Amniotic stem cell (primary cell): ENCODE data around the gene BCL11A.
"Not testable (repeated sequence)": the region's sequence is repeated elsewhere in the genome, so short reads cannot be mapped to it uniquely, and the experiment has no call there.

ENCODE experiments used
- DNase-seq: peaks from one replicate; lab custom pipeline; 2025; lab: John Stamatoyannopoulos, UW

The BCL11A gene

DNA sequence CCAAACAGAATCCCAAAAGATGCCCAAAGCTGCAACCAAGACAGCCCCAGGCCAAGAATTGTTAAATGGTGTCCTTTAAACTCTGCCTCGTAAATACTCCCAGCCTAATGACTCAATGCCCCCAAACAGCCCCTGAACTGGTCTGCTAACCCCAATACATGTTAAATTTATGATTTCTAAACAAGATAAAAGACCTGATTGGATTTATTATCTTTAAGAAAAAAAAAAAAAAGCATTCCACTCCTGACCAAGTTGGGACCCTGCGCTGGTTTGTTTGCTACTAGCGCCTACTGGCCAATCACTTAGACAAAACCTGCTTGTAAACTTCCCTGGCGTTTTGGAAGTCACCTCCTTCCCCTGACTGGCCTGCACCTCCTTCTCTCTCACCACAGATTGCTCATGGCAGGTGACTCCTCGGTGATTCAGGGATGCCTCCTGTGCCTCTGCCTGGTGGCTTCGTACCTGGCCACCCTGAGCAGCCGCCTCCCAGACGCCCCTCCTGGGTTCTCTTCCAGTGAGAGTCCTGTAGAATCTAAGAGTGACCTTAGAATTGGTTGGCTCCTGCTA is 121.3 kb downstream of the BCL11A start:
- DNase-seq, result no peak

DNA sequence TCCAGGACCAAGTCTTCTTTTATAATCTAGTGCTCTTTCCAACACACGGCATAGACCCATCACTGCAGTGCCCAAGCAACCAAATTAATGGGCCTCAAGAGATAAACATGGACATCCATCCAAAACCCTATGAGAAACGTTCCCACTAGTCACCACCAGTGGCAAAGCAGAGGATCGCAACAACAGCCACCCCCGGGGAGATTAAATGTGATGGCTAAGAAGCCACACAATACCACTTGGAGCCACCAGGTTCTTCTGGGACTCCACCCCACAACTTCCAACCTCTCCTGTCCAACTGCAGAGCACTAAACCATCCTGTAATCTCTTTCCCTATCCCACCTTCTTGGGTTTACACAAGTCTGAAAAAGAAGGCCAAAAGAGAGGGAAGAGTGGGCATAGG is 123.8 kb downstream of the BCL11A start:
- no peak for DNase-seq

DNA sequence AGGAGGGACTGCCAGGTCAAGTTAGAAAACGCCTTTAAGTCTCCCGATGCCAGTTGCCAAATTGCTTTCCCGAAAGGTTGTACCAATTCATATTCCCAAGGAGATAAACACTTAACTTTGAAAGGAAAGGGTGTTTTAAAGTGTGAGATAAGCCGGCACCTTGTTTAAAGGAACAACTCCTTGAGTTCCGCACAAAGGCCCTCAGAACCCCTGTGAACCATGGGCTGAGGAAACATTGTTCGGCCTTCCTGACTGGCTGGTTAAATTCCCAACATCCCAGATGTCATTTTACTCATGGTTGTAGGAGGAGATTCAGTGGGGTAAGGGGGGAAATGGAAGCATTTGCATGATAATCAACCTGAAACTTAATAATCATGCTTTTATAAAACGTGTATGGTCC is 126.6 kb downstream of the BCL11A start:
- DNase-seq, result no peak

DNA sequence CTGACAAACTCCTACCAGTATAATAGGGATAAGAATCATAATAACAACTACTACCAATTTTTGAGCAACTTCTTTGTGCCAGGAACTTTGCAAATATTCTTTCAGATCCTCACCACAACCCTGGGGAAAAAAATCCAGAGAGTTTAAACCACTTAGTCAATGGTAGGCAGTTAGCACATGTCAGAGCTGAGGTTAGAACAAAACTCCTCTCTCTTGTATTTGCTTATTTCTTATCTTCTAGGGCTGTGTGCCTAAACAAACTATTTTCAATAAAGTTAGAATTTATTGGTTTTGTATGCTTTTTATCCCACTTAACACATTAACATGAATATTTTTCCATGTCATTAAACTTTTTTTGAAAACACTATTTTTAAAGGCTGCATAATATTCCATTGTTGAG is 127.1 kb downstream of the BCL11A start:
- no peak for DNase-seq

DNA sequence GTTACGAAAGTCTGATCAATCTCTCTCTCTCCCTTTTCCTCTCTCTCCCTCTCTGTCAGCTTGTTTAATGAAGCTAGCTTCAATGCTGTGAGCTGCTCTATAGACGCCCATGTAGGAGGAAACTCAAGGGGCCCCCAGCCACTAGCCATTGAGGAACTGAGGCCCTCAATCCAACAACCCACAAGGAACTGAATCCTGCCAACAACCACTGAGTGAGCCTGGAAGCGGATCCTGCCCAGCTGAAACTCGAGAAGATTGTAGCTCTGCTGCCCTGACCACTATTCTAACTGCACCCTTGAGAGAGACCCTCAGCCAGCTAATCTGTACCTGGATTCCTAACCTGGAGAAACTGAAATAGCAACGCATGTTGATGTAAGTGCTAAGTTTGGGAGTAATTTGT is 129.2 kb downstream of the BCL11A start:
- no peak for DNase-seq

DNA sequence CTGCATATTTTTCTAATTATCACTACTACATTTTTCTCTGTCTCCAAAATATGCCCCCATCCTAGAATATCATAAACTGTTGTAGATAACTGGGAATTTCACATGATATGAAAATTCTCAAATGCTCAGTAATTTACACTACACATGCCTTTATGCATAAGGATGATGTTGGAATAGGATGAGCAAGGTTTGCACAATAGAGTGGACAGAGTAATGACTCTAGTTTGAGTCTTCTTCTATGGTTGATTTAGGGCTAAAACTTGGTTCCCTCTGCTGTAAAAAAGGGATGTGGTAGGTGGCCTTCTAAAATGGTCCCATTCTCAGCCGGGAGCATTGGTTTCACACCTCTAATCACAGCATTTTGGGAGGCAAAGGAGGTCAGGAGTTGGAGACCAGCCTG is 129.9 kb downstream of the BCL11A start:
- no peak for DNase-seq

DNA sequence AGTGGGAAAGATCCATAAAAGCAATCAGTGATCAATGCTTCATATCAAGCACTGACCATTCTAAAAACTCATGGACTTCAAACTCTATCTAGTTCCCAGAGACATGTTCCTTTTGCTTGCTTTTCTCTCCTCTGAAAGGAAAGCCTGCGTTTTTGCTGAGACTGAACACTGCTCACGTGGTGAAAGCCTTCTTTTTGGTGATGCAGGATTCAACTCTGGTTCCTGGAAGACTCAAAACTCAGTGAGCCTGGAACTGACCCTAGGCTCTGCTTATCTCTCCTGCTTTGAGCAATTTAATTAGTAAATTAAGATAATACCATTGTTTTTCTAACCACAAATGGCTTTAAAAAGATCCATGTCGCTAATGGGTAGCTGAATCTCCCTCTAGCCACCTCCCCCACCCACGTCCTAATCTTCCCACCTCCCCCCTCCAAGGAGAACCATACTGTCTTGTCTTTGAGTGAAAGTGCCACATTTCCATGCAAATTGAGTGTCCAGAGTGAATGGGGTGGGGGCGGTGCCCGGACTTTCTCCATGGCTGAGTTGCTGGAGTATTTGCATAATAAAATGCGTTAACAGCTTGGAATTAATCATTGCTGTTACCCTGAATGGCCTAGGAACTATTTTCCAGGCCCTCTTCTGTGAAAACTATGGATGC is 130.5 kb downstream of the BCL11A start:
- DNase-seq, result no peak

DNA sequence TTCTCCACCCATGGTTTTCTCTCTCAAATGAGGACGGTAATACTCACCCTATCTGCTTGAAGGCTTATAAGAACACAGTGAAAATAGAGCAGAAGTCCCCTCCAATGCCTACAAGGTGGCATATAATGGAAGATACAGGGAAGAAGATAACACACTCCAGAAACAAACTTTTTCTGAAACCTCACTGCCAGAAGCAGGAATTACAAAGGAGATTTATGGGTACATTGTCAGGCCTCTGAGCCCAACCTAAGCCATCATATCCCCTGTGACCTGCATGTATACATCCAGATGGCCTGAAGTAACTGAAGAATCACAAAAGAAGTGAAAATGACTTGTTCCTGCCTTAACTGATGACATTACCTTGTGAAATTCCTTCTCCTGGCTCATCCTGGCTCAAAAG is 136.2 kb downstream of the BCL11A start:
- not testable (repeated sequence) for DNase-seq

DNA sequence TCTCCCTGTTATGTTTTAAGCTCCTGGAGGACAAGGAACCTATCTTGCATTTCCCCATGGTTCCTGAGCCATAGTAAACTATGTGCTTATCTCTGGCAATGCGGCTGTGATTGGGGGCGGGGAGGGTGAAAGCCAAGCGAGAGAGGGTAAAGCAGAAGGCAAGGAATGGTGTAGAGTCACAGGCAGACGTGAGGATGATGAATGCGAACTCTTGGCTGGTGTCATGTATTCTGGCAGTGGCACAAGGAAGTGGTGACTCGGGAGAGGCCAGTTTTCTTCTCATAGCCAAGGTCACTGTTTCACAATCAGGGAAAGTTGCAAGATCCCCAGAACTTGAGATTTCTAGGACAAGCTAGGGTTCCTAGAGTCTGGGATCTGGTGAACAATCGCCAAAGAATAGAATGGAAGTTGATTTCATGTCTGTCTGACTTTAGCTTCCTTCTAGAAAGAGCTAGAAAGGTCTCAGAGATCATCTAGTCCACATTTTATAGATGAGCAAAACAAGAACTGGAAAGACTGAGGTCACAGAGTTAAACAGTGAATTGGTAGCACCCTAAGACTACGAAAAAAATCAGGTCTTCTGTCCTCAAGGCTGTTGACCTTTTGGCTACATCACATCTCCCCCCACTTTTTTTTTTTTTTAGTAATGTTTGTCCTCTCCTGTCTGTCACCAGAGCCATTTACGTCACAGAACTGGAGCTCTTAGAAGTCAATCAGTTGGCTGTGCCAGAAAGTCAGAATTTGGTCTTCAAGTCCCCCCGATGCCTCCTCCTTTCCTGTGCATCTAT is 137.0 kb downstream of the BCL11A start:
- DNase-seq, result no peak

DNA sequence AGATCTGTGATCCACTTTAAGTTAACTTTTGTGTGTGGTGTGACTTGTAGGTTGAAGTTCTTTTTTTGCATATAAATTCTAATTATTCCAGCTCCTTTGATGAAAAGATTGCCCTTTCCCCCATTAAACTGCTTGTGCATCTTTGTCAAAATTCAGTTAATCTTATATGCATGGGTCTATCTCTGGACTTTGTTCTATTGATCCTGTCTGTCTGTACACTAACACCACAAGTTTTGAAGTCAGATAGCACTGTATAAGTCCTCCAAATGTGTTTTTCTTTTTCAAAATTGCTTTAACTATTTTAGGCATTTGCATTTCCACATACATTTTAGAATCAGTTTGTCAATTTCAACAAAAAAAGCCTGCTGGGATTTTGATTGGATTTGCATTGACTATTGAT is 137.6 kb downstream of the BCL11A start:
- no peak for DNase-seq

DNA sequence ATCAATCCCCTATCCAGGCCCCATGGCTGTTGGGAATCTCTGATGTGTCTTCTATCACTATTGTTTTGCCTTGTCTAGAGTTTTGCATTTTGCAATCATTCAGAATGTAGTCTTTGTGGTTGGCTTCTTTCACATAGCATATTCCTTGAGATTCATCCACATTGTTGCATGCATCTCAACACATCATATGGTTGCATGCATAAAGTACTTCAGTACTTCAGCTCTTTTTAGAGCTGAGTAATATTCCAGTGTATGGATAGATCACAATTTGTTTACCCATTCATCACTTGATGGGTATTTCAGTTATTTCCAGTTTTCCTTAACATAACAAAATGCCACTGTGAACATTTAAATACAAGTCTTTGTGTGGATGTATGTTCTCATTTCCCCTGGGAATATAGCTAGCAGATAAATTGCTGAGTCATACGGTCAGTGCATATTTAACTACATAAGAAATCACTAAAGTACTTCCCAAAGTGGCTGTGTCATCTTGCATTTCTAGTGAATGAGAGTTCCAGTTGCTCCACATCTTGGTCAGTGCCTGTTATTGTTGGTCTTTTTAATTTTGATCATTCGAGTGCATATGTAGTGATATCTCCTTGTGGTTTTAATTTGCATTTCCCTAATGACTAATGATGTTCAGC is 138.8 kb downstream of the BCL11A start:
- peak; percentile 7 for DNase-seq

DNA sequence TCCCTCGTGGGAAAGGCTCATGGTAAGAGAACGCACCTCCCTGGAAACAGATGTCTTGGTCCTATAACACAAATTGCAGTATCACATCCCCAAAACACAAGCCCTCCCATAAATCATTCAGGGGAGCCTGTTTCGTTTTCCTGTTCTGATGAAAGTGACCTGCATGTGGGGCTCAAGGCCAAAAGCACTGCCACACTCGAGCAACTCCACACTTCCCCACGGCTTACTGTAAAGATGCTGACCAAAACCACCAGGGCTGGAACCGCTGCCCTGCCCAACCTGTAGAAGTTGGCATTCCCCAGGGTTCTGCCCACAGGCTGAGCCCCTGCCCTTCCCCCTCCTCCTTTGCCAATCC is 139.7 kb downstream of the BCL11A start:
- no peak for DNase-seq

DNA sequence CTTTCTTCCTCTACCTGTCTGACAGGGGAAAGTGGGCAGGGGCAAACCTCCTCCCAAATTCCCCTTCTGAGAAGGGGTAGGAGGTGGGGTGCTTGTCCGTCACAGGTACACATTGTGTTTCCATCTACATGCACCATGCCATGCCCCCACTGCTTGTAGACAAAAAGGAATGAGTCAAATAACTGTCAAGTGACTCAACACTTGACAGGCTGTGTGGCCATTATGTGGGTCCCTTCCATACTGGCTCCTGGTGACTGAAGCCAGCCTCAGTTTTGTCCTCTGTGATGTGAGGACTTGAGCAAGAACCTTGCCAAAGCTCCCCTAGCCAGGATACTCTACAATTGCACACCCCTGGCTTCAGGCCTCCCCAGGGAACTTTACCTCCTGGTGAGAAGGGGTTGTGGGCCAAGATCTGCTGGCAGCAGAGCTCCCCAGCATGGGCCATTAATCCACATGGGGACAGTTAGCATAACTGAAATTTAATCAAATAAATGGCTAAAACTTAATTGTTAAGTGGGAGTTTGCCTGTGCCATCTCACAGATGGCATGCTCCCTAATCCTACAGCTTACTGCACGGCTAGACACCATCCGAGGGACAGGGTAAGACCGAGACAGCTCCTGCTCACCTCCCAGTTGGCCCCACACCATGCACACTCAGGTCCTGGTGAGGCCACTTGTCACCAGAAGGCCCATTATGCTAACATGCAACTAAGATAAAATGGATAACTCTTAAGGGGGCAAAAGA is 140.2 kb downstream of the BCL11A start:
- DNase-seq, result no peak

DNA sequence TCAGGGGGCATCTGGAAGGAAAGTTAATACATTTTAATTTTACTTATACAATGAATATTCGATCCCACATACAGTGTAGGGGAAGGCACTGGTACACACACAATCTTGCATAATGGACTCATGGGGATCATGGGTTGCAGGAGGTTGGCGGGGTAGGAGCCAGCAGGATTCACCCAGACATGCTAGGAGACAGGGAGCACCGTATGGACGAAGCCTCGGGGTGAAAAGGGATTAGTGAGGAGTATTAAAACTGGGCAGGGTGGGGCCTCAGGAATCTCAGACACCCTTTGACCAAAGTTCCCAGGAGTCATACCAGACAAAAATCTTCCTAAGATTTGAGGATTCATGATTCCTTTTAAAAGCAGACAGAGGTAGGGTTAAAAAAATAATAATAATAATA is 140.8 kb downstream of the BCL11A start:
- DNase-seq, result no peak

DNA sequence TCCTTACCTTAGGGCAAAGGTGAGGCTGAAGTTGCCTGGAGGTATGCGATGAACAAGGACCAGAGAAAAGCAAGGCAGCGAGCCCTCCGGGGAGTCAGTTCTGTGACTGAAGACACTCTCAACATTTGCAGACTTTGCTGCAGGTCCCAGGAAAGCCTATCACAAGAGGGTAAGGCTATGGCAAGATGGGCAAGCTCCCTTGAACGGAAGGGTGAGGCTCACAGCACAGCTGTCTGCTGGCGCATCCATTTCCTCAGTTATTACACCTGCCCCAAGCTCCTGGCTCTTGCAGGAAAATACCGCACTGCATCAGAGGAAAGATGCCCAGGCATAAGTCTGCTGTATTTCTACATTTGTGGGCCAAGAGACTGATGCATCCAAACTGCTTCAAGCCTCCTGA is 141.4 kb downstream of the BCL11A start:
- DNase-seq, result no peak

DNA sequence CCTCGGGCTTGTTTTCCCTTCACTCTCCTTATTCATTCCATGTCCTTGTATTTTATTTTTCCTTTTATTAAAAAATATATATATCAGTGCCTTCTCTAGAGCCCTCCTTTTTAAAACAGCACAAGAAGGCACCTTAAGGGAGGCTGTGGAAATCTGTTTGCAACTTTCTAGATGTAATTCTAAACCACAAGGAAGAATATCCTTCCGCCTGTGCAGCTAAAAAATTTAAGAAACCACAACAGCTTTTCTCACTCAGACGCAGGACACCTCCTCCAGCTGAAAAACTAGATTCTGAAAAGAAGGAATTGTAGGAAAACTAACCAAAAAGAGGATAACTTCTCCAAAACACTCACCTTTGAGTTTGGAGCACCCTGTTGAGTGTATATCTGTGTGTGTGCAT is 142.2 kb downstream of the BCL11A start:
- no peak for DNase-seq

DNA sequence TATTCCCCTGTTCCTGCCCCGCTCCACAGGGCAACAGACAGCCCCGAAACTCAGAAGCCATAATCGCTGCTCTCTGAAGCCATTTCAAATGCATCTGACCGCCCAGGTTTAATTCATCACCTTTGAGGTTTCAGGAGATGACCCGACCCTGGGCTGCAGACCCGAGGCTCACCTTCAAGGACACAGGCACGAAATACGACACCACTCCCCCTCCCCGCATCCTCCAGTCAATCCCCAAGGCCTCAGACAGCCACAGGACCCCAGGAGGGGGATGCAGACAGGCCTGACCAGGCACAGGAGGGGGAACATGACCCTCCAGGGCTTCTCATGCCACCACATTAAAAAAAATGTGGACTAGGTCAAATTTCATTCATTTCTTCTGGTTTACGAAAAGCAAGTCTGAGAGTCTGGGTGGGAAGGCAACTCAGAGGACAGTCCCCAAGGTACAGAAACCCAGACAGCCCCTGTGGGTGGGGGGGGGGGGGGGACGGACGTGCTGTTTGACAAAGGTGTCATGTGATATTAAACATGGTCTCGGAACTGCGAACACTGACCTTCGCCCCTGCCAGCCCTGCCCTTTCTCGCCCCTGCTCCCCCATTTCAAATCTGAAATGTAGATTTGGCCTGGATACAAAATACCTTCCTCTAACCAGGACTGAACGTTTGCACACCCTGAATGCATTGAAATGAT is 142.9 kb downstream of the BCL11A start:
- DNase-seq, result no peak

DNA sequence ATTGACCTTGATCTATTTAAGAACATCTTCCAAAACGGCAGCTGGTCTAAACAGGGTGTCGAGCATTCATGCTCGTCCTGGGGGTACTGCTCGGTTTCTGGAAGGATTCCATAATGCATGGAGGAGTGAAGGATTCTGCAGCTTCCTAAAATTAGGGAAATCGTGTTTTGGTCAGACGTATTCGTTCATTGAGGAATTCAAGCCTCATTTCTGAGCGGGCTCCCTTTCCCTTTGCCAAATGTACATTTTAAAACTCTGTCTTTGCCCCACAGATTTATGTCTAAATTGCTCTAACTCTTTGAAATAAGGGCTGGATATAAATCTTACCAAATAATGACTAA is 144.0 kb downstream of the BCL11A start:
- DNase-seq, result no peak

DNA sequence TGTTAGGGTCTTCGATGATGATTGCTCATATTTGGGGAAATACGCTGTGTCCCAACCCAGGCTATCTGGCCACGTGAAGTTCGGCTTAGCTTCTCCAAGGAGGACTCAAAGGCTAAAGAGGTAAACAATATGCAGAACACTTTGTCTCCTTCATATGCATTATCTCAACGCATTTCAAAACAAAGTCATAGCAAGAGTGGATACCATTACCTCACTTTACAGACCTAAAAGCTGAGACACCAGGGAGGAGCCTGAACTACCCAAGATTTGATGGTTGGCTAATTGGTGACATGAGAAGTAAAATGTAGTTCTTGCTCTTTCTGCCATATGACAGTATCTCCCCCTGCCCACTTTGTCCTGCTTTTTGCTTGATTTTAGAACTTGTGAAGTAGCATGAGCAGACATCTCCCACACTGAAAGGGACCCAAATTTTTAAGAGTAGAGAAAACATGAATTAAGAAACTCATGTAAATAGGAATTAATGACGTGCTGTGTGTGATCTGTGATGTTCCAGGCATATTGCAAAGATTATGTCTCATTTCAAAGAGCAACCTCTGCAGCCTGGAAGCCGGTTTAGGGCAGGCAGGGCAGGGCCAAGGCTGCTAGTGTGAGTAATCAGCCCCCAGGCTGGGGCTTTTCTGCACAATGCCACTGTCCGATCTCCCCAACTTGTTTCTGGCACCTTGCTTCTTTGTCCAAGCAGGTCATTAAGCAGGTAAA is 144.5 kb downstream of the BCL11A start:
- DNase-seq, result no peak

DNA sequence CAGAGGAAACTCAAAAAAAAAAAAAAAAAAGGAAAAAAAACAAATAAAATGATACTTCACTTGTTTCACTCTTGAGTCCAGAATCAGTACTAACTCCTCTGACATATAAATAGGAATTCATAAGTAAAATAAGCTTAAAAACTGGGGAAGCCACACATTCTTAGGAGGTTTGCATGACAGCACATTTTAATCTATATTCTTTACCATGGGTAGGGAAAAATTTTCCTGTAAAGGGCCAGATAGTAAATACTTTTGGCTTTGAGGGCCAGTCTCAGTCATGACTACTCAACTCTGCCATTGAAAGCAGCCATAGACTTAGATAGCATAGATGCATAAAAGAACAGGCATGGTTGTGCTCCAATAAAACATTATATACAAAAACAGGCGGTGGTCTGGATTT is 145.2 kb downstream of the BCL11A start:
- no peak for DNase-seq

DNA sequence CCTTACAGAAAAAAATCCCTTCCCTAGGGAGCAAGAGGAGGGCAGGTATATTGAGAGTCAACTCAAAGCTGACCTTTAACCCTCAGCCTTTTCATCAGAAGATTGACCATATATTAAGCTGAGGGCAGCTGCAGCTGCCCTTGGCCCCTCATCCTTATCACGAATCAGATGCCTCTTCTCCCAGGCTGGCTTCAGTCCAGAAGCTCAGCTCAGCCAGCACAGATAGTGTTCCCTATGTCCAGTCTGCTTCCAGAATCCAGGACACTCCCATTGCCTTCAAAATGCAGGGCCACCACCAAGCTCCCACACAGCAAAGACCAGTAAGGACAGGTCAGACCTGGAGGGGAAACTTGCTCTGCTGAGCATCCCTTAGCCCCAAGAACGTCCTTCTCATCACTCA is 146.1 kb downstream of the BCL11A start:
- DNase-seq, result no peak
